ENCODE measurements around the gene SULT1A3.
"Not testable (repeated sequence)": the region's sequence is repeated elsewhere in the genome, so short reads cannot be mapped to it uniquely, and the experiment has no call there.

DNA sequence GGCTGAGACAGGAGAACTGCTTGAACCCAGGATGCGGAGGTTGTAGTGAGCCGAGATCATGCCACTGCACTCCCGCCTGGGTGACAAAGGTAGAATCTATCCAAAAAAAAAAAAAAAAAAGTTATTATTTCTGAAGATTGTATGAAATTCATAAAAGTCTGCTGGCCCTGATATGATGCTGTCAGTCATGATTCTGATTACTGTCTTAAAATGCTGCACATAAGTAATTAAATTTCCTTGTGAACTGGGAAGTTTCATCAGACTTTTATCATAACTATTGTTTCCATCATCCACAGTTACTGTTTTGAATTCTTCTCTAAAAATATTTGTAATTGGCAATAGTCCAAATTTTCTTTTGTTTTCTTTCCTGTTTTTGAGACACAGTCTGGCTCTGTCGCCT, 49.3 kb downstream of the SULT1A3 start, which contains the start of gene NPIPB13:
- TF ChIP-seq, protein P1, sequence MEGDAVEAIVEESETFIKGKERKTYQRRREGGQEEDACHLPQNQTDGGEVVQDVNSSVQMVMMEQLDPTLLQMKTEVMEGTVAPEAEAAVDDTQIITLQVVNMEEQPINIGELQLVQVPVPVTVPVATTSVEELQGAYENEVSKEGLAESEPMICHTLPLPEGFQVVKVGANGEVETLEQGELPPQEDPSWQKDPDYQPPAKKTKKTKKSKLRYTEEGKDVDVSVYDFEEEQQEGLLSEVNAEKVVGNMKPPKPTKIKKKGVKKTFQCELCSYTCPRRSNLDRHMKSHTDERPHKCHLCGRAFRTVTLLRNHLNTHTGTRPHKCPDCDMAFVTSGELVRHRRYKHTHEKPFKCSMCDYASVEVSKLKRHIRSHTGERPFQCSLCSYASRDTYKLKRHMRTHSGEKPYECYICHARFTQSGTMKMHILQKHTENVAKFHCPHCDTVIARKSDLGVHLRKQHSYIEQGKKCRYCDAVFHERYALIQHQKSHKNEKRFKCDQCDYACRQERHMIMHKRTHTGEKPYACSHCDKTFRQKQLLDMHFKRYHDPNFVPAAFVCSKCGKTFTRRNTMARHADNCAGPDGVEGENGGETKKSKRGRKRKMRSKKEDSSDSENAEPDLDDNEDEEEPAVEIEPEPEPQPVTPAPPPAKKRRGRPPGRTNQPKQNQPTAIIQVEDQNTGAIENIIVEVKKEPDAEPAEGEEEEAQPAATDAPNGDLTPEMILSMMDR (IDR thresholded peaks at IDR 0.05) = not testable (repeated sequence)
- not testable (repeated sequence) for TF ChIP-seq EZH2 (IDR thresholded peaks at IDR 0.05; ENCODE audit: borderline replicate concordance, insufficient read depth, low read depth, low read length, poor library complexity, severe bottlenecking)
